Measurements from ENCODE around the gene SOX8. TPM values are rescaled to one million over a fixed set of nuclear protein-coding genes. Genes with fewer than 3 reads are reported as not detected.

Gene SOX8
- total RNA-seq, 1 experiment from 2014 or later, result not detected

DNA sequence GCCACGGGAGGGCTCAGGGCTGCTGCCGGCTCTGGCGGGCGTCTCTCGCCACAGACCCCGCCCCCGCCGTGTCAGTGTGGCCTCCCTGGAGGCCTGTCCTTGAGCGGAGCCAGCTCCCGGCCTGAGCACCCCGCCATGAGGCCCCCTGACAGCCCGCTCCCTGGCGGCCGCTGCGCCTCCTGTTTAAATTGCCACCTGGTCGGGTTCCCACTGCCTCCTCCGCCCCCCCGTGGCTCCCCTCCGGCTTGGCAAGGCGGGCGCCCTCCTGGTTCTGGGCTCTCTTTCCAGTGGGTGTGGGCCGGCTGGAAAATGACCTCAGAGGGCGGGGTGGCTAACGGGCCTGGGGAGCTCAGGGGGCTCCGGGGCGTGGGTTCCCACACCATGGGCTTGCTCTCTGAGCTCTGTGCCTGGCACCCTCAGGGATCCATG lies 48.9 kb downstream of the SOX8 start:
- no TSS peak for BruUV-seq (replicated peaks)
- Histone ChIP-seq H3K9me3 (ENCODE audit: insufficient read depth, low read depth) (no peaks in the 10 kb centered on the region), H3K27me3 (ENCODE audit: insufficient read depth, low read depth) (peaks cover 68% of the 10 kb centered on the region), H4K20me1 (ENCODE audit: insufficient read depth) (no peaks in the 10 kb centered on the region), H3F3A (ENCODE audit: insufficient read depth, low read depth) (no peaks in the 10 kb centered on the region), H3K4me1 (replicated peaks; ENCODE audit: insufficient read depth) (no peaks in the 10 kb centered on the region), H3K36me3 (ENCODE audit: low read depth) (no peaks in the 10 kb centered on the region), H3K27ac (no peak overlapping the region), H3K4me3 (no peak overlapping the region), H3K79me2 (ENCODE audit: low read depth) (no peaks in the 10 kb centered on the region), H2AFZ (no peak overlapping the region), H3K4me2 (no peak overlapping the region), H3K9me2 (ENCODE audit: insufficient read depth) (no peaks in the 10 kb centered on the region)
- CTCF ChIA-PET, result no interaction called here
- intact Hi-C loops (cut with micrococcal nuclease; ENCODE audit: unreplicated experiment), result no loop called here
- POLR2A ChIA-PET (ENCODE audit: unreplicated experiment), result no interaction called here
- no peak for DNase-seq
- TF ChIP-seq, protein P1, sequence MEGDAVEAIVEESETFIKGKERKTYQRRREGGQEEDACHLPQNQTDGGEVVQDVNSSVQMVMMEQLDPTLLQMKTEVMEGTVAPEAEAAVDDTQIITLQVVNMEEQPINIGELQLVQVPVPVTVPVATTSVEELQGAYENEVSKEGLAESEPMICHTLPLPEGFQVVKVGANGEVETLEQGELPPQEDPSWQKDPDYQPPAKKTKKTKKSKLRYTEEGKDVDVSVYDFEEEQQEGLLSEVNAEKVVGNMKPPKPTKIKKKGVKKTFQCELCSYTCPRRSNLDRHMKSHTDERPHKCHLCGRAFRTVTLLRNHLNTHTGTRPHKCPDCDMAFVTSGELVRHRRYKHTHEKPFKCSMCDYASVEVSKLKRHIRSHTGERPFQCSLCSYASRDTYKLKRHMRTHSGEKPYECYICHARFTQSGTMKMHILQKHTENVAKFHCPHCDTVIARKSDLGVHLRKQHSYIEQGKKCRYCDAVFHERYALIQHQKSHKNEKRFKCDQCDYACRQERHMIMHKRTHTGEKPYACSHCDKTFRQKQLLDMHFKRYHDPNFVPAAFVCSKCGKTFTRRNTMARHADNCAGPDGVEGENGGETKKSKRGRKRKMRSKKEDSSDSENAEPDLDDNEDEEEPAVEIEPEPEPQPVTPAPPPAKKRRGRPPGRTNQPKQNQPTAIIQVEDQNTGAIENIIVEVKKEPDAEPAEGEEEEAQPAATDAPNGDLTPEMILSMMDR (conservative IDR thresholded peaks at IDR 0.05), result no peak
- TF ChIP-seq EZH2 (IDR thresholded peaks at IDR 0.05; ENCODE audit: low read depth), result no peak

DNA sequence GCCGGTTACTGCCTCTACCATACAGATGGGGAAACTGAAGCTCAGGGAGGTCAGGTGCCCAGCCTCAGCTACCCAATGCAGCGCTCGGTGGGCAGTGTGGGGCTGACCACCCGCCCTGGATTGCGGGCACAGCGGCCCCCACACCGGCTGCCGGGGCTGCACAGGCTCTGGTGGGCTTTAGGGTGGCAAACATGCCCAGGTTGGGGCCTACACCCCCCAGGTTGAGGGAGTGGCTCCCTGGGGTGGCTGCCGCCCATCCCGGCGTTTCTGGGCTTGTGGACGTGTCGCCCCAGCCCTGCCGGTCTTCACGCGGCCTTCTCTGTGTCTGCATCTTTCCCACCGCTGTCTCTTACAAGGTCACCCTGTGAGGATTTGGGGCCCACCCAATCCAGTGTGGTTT lies 50.1 kb downstream of the SOX8 start:
- Histone ChIP-seq H3K9me3 (ENCODE audit: insufficient read depth, low read depth) (no peaks in the 10 kb centered on the region), H3F3A (ENCODE audit: insufficient read depth, low read depth) (no peaks in the 10 kb centered on the region), H3K4me1 (replicated peaks; ENCODE audit: insufficient read depth) (no peaks in the 10 kb centered on the region), H3K4me2 (no peak overlapping the region), H3K9me2 (ENCODE audit: insufficient read depth) (no peaks in the 10 kb centered on the region), H3K27ac (no peak overlapping the region), H3K36me3 (ENCODE audit: low read depth) (no peaks in the 10 kb centered on the region), H4K20me1 (ENCODE audit: insufficient read depth) (no peaks in the 10 kb centered on the region), H3K27me3 (ENCODE audit: insufficient read depth, low read depth) (peaks cover 69% of the 10 kb centered on the region), H3K4me3 (no peak overlapping the region), H2AFZ (no peak overlapping the region), H3K79me2 (ENCODE audit: low read depth) (no peaks in the 10 kb centered on the region)
- no peak for DNase-seq
- CTCF ChIA-PET, result no interaction called here
- intact Hi-C loops (cut with micrococcal nuclease; ENCODE audit: unreplicated experiment), result no loop called here
- POLR2A ChIA-PET (ENCODE audit: unreplicated experiment), result no interaction called here
- no peak for TF ChIP-seq EZH2 (IDR thresholded peaks at IDR 0.05; ENCODE audit: low read depth)
- TF ChIP-seq, protein P1 (conservative IDR thresholded peaks at IDR 0.05), result no peak
- no TSS peak for BruUV-seq (replicated peaks)

GRCh38 chr16:1032607-1033006 lies 51.0 kb downstream of the SOX8 start:
- BruUV-seq (replicated peaks), result no TSS peak
- H3K9me3 ChIP-seq (ENCODE audit: insufficient read depth, low read depth), result no peaks in the 10 kb centered on the region
- no peaks in the 10 kb centered on the region for H4K20me1 ChIP-seq (ENCODE audit: insufficient read depth)
- no peaks in the 10 kb centered on the region for H3K9me2 ChIP-seq (ENCODE audit: insufficient read depth)
- no peaks in the 10 kb centered on the region for H3K79me2 ChIP-seq (ENCODE audit: low read depth)
- no peak overlapping the region for H3K4me3 ChIP-seq
- intact Hi-C loops (cut with micrococcal nuclease; ENCODE audit: unreplicated experiment), result no loop called here
- DNase-seq, result no peak
- TF ChIP-seq, protein P1 (conservative IDR thresholded peaks at IDR 0.05), result no peak
- H3K4me2 ChIP-seq, result no peak overlapping the region
- ChIA-PET POLR2A (ENCODE audit: unreplicated experiment) (no interaction called here), CTCF (no interaction called here)
- H3K4me1 ChIP-seq (replicated peaks; ENCODE audit: insufficient read depth), result no peaks in the 10 kb centered on the region
- H3K27ac ChIP-seq, result no peak overlapping the region
- no peaks in the 10 kb centered on the region for H3K36me3 ChIP-seq (ENCODE audit: low read depth)
- peaks cover 68% of the 10 kb centered on the region for H3K27me3 ChIP-seq (ENCODE audit: insufficient read depth, low read depth)
- H3F3A ChIP-seq (ENCODE audit: insufficient read depth, low read depth), result no peaks in the 10 kb centered on the region
- H2AFZ ChIP-seq, result no peak overlapping the region

Measured in PC-9 (cell line).